ENCODE measurements around the gene PARP11.

DNA sequence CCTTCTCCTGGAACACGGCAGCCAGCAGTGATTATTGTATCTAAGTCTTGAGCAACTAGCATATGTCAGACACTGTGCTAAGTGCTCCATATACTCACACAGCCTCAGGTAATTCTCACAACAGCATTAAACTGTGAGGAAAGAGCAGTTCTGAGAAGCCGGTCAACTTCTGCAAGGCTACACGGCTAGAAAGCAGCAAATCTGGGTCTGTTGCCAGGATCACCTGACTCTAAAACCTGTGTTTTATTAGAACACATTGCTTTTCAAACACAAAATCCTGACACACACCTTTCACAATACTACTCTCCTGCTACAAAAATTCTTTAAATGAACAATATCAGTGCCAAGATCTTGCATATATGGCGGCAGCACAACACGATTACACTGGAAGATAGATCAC is 70.5 kb downstream of the PARP11 start:
- TF ChIP-seq CTCF (IDR thresholded peaks at IDR 0.05) (no peak), EP300 (IDR thresholded peaks at IDR 0.05; ENCODE audit: low read depth) (no peak)
